GM23338 (cell line): Measurements from ENCODE around the gene PGC. TPM values are rescaled to one million over a fixed set of nuclear protein-coding genes. Genes with fewer than 3 reads are reported as not detected.

Experiments
- ATAC-seq: fragments of 200-7000 bp; cut with Tn5 transposase; 3 replicates; pipeline ENCODE4 v1.9.1; 2020
- DNase-seq: peaks from one replicate; pipeline ENCODE4 v3.0.0-alpha.2; 2015; ENCODE audit warnings: low spot score
- H2AFZ ChIP-seq: fragments of 200-600 bp; sonication (generic); 2 replicates; pipeline ENCODE4 v1.8.0; 2016; ENCODE audit warnings: antibody characterized with exemption, mild to moderate bottlenecking, moderate library complexity
- H3F3A ChIP-seq: fragments of 200-600 bp; sonication (generic); replicated peaks from 2 replicates; pipeline ENCODE4 v1.8.0; 2017; ENCODE audit warnings: antibody characterized with exemption, mixed run types, low read depth
- H3K27ac ChIP-seq: fragments of 200-600 bp; sonication (generic); 2 replicates; pipeline ENCODE4 v1.6.1; 2016; ENCODE audit warnings: low read depth
- H3K27me3 ChIP-seq: fragments of 200-600 bp; sonication (generic); 2 replicates; pipeline ENCODE4 v1.8.0; 2016; ENCODE audit warnings: mild to moderate bottlenecking, mixed run types, moderate library complexity; ENCODE audit not compliant: insufficient read depth
- H3K36me3 ChIP-seq: fragments of 200-600 bp; sonication (generic); 2 replicates; pipeline ENCODE4 v1.8.0; 2016; ENCODE audit warnings: mild to moderate bottlenecking; ENCODE audit not compliant: insufficient read depth
- H3K4me1 ChIP-seq: fragments of 200-600 bp; sonication (generic); 2 replicates; pipeline ENCODE4 v1.8.0; 2016; ENCODE audit warnings: mild to moderate bottlenecking, moderate library complexity; ENCODE audit not compliant: insufficient read depth
- H3K4me2 ChIP-seq: fragments of 200-600 bp; sonication (generic); 2 replicates; pipeline ENCODE4 v1.7.1; 2017; ENCODE audit warnings: mixed run types
- H3K4me3 ChIP-seq: fragments of 200-600 bp; sonication (generic); 2 replicates; pipeline ENCODE4 v1.6.1; 2016; ENCODE audit warnings: mixed run types
- H3K79me2 ChIP-seq: fragments of 200-600 bp; sonication (generic); replicated peaks from 2 replicates; pipeline ENCODE4 v1.8.0; 2017; ENCODE audit warnings: mild to moderate bottlenecking; ENCODE audit not compliant: insufficient read depth
- H3K9me2 ChIP-seq: fragments of 200-600 bp; sonication (generic); 2 replicates; pipeline ENCODE4 v1.8.0; 2017; ENCODE audit not compliant: insufficient read depth
- H4K20me1 ChIP-seq: fragments of 200-600 bp; sonication (generic); replicated peaks from 2 replicates; pipeline ENCODE4 v1.8.0; 2017; ENCODE audit warnings: mild to moderate bottlenecking; ENCODE audit not compliant: insufficient read depth
- H3K27ac Mint-ChIP-seq: 2 replicates; pipeline ENCODE4 v1.8.0; 2020; ENCODE audit warnings: inconsistent platforms, mild to moderate bottlenecking, moderate library complexity, mixed read lengths
- H3K27me3 Mint-ChIP-seq: 3 replicates; pipeline ENCODE4 v1.8.0; 2022; ENCODE audit warnings: low read depth, mild to moderate bottlenecking, moderate library complexity, mixed read lengths, inconsistent platforms; ENCODE audit not compliant: insufficient read depth, poor library complexity
- H3K36me3 Mint-ChIP-seq: 3 replicates; pipeline ENCODE4 v1.8.0; 2021; ENCODE audit warnings: low read depth, mild to moderate bottlenecking, inconsistent platforms, moderate library complexity, mixed read lengths
- H3K4me1 Mint-ChIP-seq: 3 replicates; pipeline ENCODE4 v1.8.0; 2020; ENCODE audit warnings: mild to moderate bottlenecking, inconsistent platforms, mixed read lengths
- H3K4me3 Mint-ChIP-seq: 3 replicates; pipeline ENCODE4 v1.8.0; 2021; ENCODE audit warnings: moderate library complexity, mild to moderate bottlenecking, inconsistent platforms, mixed read lengths
- H3K9me3 Mint-ChIP-seq: 3 replicates; pipeline ENCODE4 v1.8.0; 2020; ENCODE audit warnings: moderate library complexity, mild to moderate bottlenecking, inconsistent platforms, mixed read lengths
- EZH2phosphoT487 ChIP-seq: fragments of 200-600 bp; sonication (generic); IDR thresholded peaks from one replicate; pipeline ENCODE4 v1.8.1; 2018; ENCODE audit warnings: antibody characterized with exemption; ENCODE audit not compliant: unreplicated experiment
- NANOG ChIP-seq: IDR thresholded peaks from 2 replicates; pipeline ENCODE4 v1.6.1; 2016; ENCODE audit warnings: antibody characterized with exemption, borderline replicate concordance
- POLR2AphosphoS5 ChIP-seq: IDR thresholded peaks from 2 replicates; pipeline ENCODE4 v1.6.1; 2016; ENCODE audit warnings: antibody characterized with exemption, low read depth
- ZNF114 ChIP-seq: fragments of 250-450 bp; sonication (Bioruptor Pico); IDR thresholded peaks from 2 replicates; pipeline ENCODE4 v1.5.0; 2020; ENCODE audit warnings: mild to moderate bottlenecking, moderate library complexity
- polyA plus RNA-seq: library from polyadenylated mRNA; unstranded; fragments of >200 nt; fragmentation: Nextera tagmentation; extraction: Ambion mirVana; gene quantifications from 2 replicates; pipeline ENCODE4 v1.2.1, GENCODE V29; 2016
- total RNA-seq: library from RNA; depleted of rRNA; stranded (reverse); fragments of >200 nt; shearing (Covaris generic); gene quantifications from 2 replicates; pipeline ENCODE4 v1.2.3, GENCODE V29; 2014
- TF ChIP-seq, protein P1 (sequence below), 2 experiments: fragments of 200-600 bp in 1 of 2; sonication (generic) in 1 of 2; conservative IDR thresholded peaks; 2 replicates each; pipeline versions ENCODE4 v1.5.1 to v1.6.1; 2016 to 2017; ENCODE audit warnings: antibody characterized with exemption in 2 of 2, low read depth in 2 of 2, mild to moderate bottlenecking in 2 of 2, moderate library complexity in 1 of 2
- TF ChIP-seq, protein P2 (sequence below): IDR thresholded peaks from 2 replicates; pipeline ENCODE4 v1.6.1; 2016; ENCODE audit warnings: antibody characterized with exemption
- TF ChIP-seq, protein P3 (sequence below): fragments of 250-450 bp; sonication (Bioruptor Pico); IDR thresholded peaks from 2 replicates; pipeline ENCODE4 v1.5.0; 2020; ENCODE audit warnings: mild to moderate bottlenecking, moderate library complexity
- TF ChIP-seq, protein P4 (sequence below): IDR thresholded peaks from one replicate; pipeline ENCODE4 v1.6.1; 2018; ENCODE audit warnings: antibody characterized with exemption; ENCODE audit not compliant: unreplicated experiment

PGC gene
- total and polyA plus RNA-seq, 2 experiments from 2014 or later, result not detected

DNA sequence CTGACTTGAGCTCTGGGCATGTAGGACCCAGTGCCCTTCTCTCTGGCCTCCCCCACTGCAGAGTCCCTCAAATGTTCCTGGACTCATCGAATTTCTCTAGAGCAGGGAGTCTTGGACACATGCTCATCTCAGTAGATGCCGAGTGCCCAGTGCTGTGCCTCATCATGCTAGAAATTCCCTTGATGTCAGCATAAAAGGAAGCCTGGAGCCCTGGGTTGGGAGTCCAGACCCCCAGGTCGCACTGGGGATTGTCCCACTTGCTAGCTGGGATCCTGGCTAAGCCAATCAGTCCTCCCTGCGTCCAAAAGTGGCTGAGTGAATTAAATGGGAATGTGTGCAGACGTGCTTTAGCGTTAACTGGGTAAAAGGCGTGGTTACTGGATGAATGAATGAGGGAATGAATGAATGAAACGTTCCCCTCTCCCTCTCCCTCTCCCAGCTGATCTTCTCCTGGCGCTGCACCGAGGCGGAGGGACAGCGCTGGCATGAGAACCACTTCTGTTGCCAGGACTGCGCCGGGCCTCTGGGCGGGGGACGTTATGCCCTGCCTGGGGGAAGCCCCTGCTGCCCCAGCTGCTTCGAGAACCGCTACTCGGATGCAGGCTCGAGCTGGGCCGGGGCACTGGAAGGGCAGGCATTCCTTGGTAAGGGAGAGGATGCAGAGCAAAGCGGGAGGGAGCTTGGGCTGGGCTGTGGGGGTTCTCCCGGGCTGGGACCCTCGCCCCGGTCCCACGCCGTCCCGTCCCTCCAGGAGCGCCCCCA is 38.7 kb upstream of the PGC start:
- ATAC-seq (peak; percentile 38), DNase-seq (peak; percentile 57)
- Histone ChIP-seq H3K79me2 (peaks cover 22% of the 10 kb centered on the region), H3K4me3 (peak overlapping the region; percentile 100), H4K20me1 (peaks cover 5% of the 10 kb centered on the region; the same call in 1 of the 2 replicates), H3K36me3 (peaks cover 16% of the 10 kb centered on the region; the same call in 1 of the 2 replicates), H3K4me1 (peaks cover 22% of the 10 kb centered on the region), H3K9me2 (no peaks in the 10 kb centered on the region), H3K27me3 (peaks cover 53% of the 10 kb centered on the region), H3K27ac (no peak overlapping the region), H3F3A (peaks cover 10% of the 10 kb centered on the region; the same call in 1 of the 2 replicates), H2AFZ (no peak overlapping the region), H3K4me2 (peak overlapping the region; percentile 100)
- Mint-ChIP-seq H3K36me3 (peaks cover 26% of the 10 kb centered on the region), H3K4me1 (peaks cover 23% of the 10 kb centered on the region), H3K4me3 (peak overlapping the region; percentile 94), H3K9me3 (peaks cover 7% of the 10 kb centered on the region; the same call in 2 of the 3 replicates), H3K27me3 (peaks cover 56% of the 10 kb centered on the region), H3K27ac (no peak overlapping the region)
- TF ChIP-seq EZH2phosphoT487 (no peak), POLR2AphosphoS5 (no peak), NANOG (no peak), ZNF114 (no peak)
- TF ChIP-seq, protein P1, sequence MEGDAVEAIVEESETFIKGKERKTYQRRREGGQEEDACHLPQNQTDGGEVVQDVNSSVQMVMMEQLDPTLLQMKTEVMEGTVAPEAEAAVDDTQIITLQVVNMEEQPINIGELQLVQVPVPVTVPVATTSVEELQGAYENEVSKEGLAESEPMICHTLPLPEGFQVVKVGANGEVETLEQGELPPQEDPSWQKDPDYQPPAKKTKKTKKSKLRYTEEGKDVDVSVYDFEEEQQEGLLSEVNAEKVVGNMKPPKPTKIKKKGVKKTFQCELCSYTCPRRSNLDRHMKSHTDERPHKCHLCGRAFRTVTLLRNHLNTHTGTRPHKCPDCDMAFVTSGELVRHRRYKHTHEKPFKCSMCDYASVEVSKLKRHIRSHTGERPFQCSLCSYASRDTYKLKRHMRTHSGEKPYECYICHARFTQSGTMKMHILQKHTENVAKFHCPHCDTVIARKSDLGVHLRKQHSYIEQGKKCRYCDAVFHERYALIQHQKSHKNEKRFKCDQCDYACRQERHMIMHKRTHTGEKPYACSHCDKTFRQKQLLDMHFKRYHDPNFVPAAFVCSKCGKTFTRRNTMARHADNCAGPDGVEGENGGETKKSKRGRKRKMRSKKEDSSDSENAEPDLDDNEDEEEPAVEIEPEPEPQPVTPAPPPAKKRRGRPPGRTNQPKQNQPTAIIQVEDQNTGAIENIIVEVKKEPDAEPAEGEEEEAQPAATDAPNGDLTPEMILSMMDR (conservative IDR thresholded peaks at IDR 0.05; ENCODE audit: low read depth in 2 of 2), result no peak
- TF ChIP-seq, protein P2, sequence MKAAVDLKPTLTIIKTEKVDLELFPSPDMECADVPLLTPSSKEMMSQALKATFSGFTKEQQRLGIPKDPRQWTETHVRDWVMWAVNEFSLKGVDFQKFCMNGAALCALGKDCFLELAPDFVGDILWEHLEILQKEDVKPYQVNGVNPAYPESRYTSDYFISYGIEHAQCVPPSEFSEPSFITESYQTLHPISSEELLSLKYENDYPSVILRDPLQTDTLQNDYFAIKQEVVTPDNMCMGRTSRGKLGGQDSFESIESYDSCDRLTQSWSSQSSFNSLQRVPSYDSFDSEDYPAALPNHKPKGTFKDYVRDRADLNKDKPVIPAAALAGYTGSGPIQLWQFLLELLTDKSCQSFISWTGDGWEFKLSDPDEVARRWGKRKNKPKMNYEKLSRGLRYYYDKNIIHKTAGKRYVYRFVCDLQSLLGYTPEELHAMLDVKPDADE, result no peak
- TF ChIP-seq, protein P3, sequence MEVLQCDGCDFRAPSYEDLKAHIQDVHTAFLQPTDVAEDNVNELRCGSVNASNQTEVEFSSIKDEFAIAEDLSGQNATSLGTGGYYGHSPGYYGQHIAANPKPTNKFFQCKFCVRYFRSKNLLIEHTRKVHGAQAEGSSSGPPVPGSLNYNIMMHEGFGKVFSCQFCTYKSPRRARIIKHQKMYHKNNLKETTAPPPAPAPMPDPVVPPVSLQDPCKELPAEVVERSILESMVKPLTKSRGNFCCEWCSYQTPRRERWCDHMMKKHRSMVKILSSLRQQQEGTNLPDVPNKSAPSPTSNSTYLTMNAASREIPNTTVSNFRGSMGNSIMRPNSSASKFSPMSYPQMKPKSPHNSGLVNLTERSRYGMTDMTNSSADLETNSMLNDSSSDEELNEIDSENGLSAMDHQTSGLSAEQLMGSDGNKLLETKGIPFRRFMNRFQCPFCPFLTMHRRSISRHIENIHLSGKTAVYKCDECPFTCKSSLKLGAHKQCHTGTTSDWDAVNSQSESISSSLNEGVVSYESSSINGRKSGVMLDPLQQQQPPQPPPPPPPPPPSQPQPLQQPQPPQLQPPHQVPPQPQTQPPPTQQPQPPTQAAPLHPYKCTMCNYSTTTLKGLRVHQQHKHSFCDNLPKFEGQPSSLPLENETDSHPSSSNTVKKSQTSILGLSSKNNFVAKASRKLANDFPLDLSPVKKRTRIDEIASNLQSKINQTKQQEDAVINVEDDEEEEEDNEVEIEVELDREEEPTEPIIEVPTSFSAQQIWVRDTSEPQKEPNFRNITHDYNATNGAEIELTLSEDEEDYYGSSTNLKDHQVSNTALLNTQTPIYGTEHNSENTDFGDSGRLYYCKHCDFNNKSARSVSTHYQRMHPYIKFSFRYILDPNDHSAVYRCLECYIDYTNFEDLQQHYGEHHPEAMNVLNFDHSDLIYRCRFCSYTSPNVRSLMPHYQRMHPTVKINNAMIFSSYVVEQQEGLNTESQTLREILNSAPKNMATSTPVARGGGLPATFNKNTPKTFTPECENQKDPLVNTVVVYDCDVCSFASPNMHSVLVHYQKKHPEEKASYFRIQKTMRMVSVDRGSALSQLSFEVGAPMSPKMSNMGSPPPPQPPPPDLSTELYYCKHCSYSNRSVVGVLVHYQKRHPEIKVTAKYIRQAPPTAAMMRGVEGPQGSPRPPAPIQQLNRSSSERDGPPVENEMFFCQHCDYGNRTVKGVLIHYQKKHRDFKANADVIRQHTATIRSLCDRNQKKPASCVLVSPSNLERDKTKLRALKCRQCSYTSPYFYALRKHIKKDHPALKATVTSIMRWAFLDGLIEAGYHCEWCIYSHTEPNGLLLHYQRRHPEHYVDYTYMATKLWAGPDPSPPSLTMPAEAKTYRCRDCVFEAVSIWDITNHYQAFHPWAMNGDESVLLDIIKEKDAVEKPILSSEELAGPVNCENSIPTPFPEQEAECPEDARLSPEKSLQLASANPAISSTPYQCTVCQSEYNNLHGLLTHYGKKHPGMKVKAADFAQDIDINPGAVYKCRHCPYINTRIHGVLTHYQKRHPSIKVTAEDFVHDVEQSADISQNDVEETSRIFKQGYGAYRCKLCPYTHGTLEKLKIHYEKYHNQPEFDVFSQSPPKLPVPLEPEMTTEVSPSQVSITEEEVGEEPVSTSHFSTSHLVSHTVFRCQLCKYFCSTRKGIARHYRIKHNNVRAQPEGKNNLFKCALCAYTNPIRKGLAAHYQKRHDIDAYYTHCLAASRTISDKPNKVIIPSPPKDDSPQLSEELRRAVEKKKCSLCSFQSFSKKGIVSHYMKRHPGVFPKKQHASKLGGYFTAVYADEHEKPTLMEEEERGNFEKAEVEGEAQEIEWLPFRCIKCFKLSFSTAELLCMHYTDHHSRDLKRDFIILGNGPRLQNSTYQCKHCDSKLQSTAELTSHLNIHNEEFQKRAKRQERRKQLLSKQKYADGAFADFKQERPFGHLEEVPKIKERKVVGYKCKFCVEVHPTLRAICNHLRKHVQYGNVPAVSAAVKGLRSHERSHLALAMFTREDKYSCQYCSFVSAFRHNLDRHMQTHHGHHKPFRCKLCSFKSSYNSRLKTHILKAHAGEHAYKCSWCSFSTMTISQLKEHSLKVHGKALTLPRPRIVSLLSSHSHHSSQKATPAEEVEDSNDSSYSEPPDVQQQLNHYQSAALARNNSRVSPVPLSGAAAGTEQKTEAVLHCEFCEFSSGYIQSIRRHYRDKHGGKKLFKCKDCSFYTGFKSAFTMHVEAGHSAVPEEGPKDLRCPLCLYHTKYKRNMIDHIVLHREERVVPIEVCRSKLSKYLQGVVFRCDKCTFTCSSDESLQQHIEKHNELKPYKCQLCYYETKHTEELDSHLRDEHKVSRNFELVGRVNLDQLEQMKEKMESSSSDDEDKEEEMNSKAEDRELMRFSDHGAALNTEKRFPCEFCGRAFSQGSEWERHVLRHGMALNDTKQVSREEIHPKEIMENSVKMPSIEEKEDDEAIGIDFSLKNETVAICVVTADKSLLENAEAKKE (CRISPR knock-in tag), result no peak
- TF ChIP-seq, protein P4, sequence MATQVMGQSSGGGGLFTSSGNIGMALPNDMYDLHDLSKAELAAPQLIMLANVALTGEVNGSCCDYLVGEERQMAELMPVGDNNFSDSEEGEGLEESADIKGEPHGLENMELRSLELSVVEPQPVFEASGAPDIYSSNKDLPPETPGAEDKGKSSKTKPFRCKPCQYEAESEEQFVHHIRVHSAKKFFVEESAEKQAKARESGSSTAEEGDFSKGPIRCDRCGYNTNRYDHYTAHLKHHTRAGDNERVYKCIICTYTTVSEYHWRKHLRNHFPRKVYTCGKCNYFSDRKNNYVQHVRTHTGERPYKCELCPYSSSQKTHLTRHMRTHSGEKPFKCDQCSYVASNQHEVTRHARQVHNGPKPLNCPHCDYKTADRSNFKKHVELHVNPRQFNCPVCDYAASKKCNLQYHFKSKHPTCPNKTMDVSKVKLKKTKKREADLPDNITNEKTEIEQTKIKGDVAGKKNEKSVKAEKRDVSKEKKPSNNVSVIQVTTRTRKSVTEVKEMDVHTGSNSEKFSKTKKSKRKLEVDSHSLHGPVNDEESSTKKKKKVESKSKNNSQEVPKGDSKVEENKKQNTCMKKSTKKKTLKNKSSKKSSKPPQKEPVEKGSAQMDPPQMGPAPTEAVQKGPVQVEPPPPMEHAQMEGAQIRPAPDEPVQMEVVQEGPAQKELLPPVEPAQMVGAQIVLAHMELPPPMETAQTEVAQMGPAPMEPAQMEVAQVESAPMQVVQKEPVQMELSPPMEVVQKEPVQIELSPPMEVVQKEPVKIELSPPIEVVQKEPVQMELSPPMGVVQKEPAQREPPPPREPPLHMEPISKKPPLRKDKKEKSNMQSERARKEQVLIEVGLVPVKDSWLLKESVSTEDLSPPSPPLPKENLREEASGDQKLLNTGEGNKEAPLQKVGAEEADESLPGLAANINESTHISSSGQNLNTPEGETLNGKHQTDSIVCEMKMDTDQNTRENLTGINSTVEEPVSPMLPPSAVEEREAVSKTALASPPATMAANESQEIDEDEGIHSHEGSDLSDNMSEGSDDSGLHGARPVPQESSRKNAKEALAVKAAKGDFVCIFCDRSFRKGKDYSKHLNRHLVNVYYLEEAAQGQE, result no peak
